Psoas muscle (tissue), 8 donors: ENCODE data around the gene ACTRT2. TPM values are rescaled to one million over a fixed set of nuclear protein-coding genes. Genes with fewer than 3 reads are reported as not detected.

Experiments used
- ATAC-seq, 4 donors: fragments of 200-7000 bp; cut with Tn5 transposase; one replicate each; pipeline ENCODE4 v1.9.1; 2020; ENCODE audit warnings: moderate library complexity in 3 of 4, mild to moderate bottlenecking in 2 of 4
- DNase-seq, 2 donors: peaks; one replicate each; pipeline ENCODE4 v3.0.0-alpha.2; 2020
- H3K27ac ChIP-seq: fragments of 200-600 bp; one replicate; pipeline ENCODE4 v1.8.0; 2022
- H3K27me3 ChIP-seq, 3 donors: fragments of 200-600 bp in 1 of 3; one replicate each; pipeline versions ENCODE4 v1.6.1 to v1.8.0; 2013 to 2022; ENCODE audit warnings: low read length in 2 of 3, mild to moderate bottlenecking in 2 of 3, moderate library complexity in 1 of 3; ENCODE audit not compliant: insufficient read depth in 3 of 3
- H3K36me3 ChIP-seq, 2 donors: fragments of 200-600 bp in 1 of 2; one replicate each; pipeline versions ENCODE4 v1.6.1 to v1.8.0; 2013 to 2022; ENCODE audit warnings: low read depth in 1 of 2, mild to moderate bottlenecking in 1 of 2, moderate library complexity in 1 of 2; ENCODE audit not compliant: insufficient read depth in 1 of 2
- H3K4me1 ChIP-seq: fragments of 200-600 bp; one replicate; pipeline ENCODE4 v1.8.0; 2022
- H3K4me3 ChIP-seq: fragments of 200-600 bp; one replicate; pipeline ENCODE4 v1.8.0; 2022; ENCODE audit warnings: mild to moderate bottlenecking
- H3K9me3 ChIP-seq: fragments of 200-600 bp; one replicate; pipeline ENCODE4 v1.8.0; 2022
- CTCF ChIP-seq: fragments of 200-600 bp; IDR thresholded peaks from one replicate; pipeline ENCODE4 v1.8.0; 2022; ENCODE audit warnings: antibody characterized with exemption
- WGBS, 3 donors: extraction: QIAGEN DNeasy Blood & Tissue Kit; methylation state at CpG; one replicate each; pipeline versions ENCODE4 v1.1.6 to v1.1.7; 2013; 5-methylcytosine and 5-hydroxymethylcytosine counted together
- intact Hi-C, 2 donors: fragments of 100-400 bp; cut with DNase I; formaldehyde crosslinking; loops; one replicate each; pipeline versions ENCODE4 v1.11.0 to v1.14.2; 2022
- polyA plus RNA-seq, 3 donors: library from polyadenylated mRNA; stranded (reverse); fragments of 200-250 nt; gene quantifications; one replicate each; pipeline ENCODE4 v1.2.3, GENCODE V29; 2013
- total RNA-seq, 4 donors: library from RNA; stranded (reverse); fragmentation: NEBNext Ultra II Directional in 2 of 4; extraction: Animal tissue kit (Norgen Biotek cat#: 25700) in 2 of 4; gene quantifications; one replicate each; pipeline versions ENCODE4 v1.2.1 to v1.2.4, GENCODE V29; 2021 to 2023
- donor health status: healthy with polysubstance abuse.
- donor health status: DM: no; HTN: no; CAD: no; lungs with moderate emphysema.
- donor health status: Bipolar disorder and iron deficiency.
- donor health status: healthy.
- donor health status: DM: yes; HTN: yes; CAD: no.
- donor health status: DM: no; HTN: no; CAD: no.
- donor health status: DM: no; HTN: no; CAD: no.
- donor health status: DM: yes; HTN: yes; CAD: no.

ACTRT2 gene
- total and polyA plus RNA-seq, 7 donors, result not detected

GRCh38 chr1:2980849-2981248 is 40.4 kb upstream of the ACTRT2 start:
- Histone ChIP-seq H3K4me3 (no peak overlapping the region), H3K27ac (no peak overlapping the region), H3K4me1 (no peaks in the 10 kb centered on the region), H3K36me3 (no peaks in the 10 kb centered on the region), H3K27me3 (peaks cover 0 to 21% (median 1%) of the 10 kb centered on the region in 3 donors), H3K9me3 (no peaks in the 10 kb centered on the region)
- intact Hi-C loops, result no loop called here
- DNase-seq (peak in 1 of 2 donors; percentile 32), ATAC-seq (no peak)
- TF ChIP-seq CTCF, result no peak
- WGBS, 3 donors, result 68 to 77% (median 72%) methylated on average over 11 to 12 of the region's 12 CpGs

- WGBS, 3 donors, result 55 to 75% (median 62%) methylated on average over 7 of the region's 7 CpGs
- intact Hi-C loops, result no loop called here
These were observed 39.9 kb upstream of the ACTRT2 start for GRCh38 chr1:2981388-2981787.

GRCh38 chr1:2981981-2982614 is 39.2 kb upstream of the ACTRT2 start:
- Histone ChIP-seq H3K27ac (no peak overlapping the region), H3K4me1 (no peaks in the 10 kb centered on the region), H3K27me3 (peaks cover 0 to 30% (median 1%) of the 10 kb centered on the region in 3 donors), H3K9me3 (no peaks in the 10 kb centered on the region), H3K36me3 (no peaks in the 10 kb centered on the region), H3K4me3 (no peak overlapping the region)
- TF ChIP-seq CTCF, result no peak
- DNase-seq, result peak in 1 of 2 donors; percentile 42
- intact Hi-C loops, result no loop called here
- no peak for ATAC-seq
- 61 to 69% (median 68%) methylated on average over 18 to 19 of the region's 19 CpGs for WGBS, 3 donors

More at GRCh38 chr1:2981388-2981787, 39.9 kb upstream of the ACTRT2 start:
- Histone ChIP-seq H3K36me3 (no peaks in the 10 kb centered on the region), H3K9me3 (no peaks in the 10 kb centered on the region), H3K27ac (no peak overlapping the region), H3K4me1 (no peaks in the 10 kb centered on the region), H3K27me3 (peaks cover 0 to 25% (median 1%) of the 10 kb centered on the region in 3 donors), H3K4me3 (no peak overlapping the region)
- no peak for TF ChIP-seq CTCF
- DNase-seq (no peak), ATAC-seq (no peak)

- no peak for TF ChIP-seq CTCF
- no peaks in the 10 kb centered on the region for H3K9me3 ChIP-seq
- intact Hi-C loops, result no loop called here
- 44 to 56% (median 51%) methylated on average over 29 to 30 of the region's 30 CpGs for WGBS, 3 donors
- H3K27ac ChIP-seq, result no peak overlapping the region
- no peaks in the 10 kb centered on the region for H3K36me3 ChIP-seq
- peaks cover 0 to 34% (median 3%) of the 10 kb centered on the region in 3 donors for H3K27me3 ChIP-seq
- ATAC-seq (no peak), DNase-seq (peak in 1 of 2 donors; percentile 28)
- no peaks in the 10 kb centered on the region for H3K4me1 ChIP-seq
- no peak overlapping the region for H3K4me3 ChIP-seq
These were observed 38.5 kb upstream of the ACTRT2 start for GRCh38 chr1:2982615-2983318.
